Measurements from ENCODE around the gene MYOZ2.

Gene MYOZ2

GRCh38 chr4:119135721-119136121 lies at the start of gene MYOZ2:
MYOZ2 (plus strand) TSS chr4:119135832; CDS start chr4:119136526, 694 bp downstream.
- Mint-ChIP-seq H3K4me3 (no peak within 1 kb of the TSS), H3K4me1 (peaks cover 10% of the 10 kb centered on the region), H3K9me3 (no peaks in the 10 kb centered on the region), H3K36me3 (no peaks in the 10 kb centered on the region), H3K27ac (no peak within 1 kb of the TSS)
- ATAC-seq (no peak), DNase-seq (ENCODE audit: low spot score in 2 of 2) (no peak)

- DNase-seq (ENCODE audit: low spot score in 2 of 2) (no peak), ATAC-seq (no peak)
- H3K4me3 Mint-ChIP-seq = no peak overlapping the region
- H3K9me3 Mint-ChIP-seq = no peaks in the 10 kb centered on the region
- no peaks in the 10 kb centered on the region for H3K4me1 Mint-ChIP-seq
- H3K27ac Mint-ChIP-seq = no peak overlapping the region
- H3K36me3 Mint-ChIP-seq = no peaks in the 10 kb centered on the region
Observed at GRCh38 chr4:119087121-119087520, 48.5 kb upstream of the MYOZ2 start.

- Mint-ChIP-seq H3K36me3 (no peaks in the 10 kb centered on the region), H3K27ac (no peak overlapping the region), H3K9me3 (no peaks in the 10 kb centered on the region), H3K4me1 (no peaks in the 10 kb centered on the region), H3K4me3 (no peak overlapping the region)
- ATAC-seq = no peak
- no peak for DNase-seq (ENCODE audit: low spot score in 2 of 2)
Observed at GRCh38 chr4:119087656-119088055, 48.0 kb upstream of the MYOZ2 start.

- peaks cover 8% of the 10 kb centered on the region for H3K4me1 Mint-ChIP-seq
- no peaks in the 10 kb centered on the region for H3K36me3 Mint-ChIP-seq
- ATAC-seq = no peak
- DNase-seq (ENCODE audit: low spot score in 2 of 2) = no peak
- H3K4me3 Mint-ChIP-seq = no peak overlapping the region
- no peaks in the 10 kb centered on the region for H3K9me3 Mint-ChIP-seq
- H3K27ac Mint-ChIP-seq = no peak overlapping the region
Observed at GRCh38 chr4:119093042-119093827, 42.4 kb upstream of the MYOZ2 start.

- H3K4me3 Mint-ChIP-seq = no peak overlapping the region
- no peak overlapping the region for H3K27ac Mint-ChIP-seq
- H3K36me3 Mint-ChIP-seq = no peaks in the 10 kb centered on the region
- ATAC-seq (no peak), DNase-seq (ENCODE audit: low spot score in 2 of 2) (no peak)
- peaks cover 8% of the 10 kb centered on the region for H3K4me1 Mint-ChIP-seq
- H3K9me3 Mint-ChIP-seq = no peaks in the 10 kb centered on the region
Observed at GRCh38 chr4:119097282-119097900, 38.2 kb upstream of the MYOZ2 start.

GRCh38 chr4:119098306-119098705 lies 37.3 kb upstream of the MYOZ2 start:
- no peak overlapping the region for H3K27ac Mint-ChIP-seq
- no peak for ATAC-seq

GRCh38 chr4:119099227-119099810 lies 36.3 kb upstream of the MYOZ2 start:
- Mint-ChIP-seq H3K27ac (no peak overlapping the region), H3K4me3 (no peak overlapping the region), H3K36me3 (no peaks in the 10 kb centered on the region), H3K9me3 (no peaks in the 10 kb centered on the region), H3K4me1 (peaks cover 8% of the 10 kb centered on the region)
- ATAC-seq = no peak
- no peak for DNase-seq (ENCODE audit: low spot score in 2 of 2)

More at GRCh38 chr4:119098306-119098705, 37.3 kb upstream of the MYOZ2 start:
- Mint-ChIP-seq H3K4me3 (no peak overlapping the region), H3K4me1 (peaks cover 8% of the 10 kb centered on the region), H3K36me3 (no peaks in the 10 kb centered on the region), H3K9me3 (no peaks in the 10 kb centered on the region)
- no peak for DNase-seq (ENCODE audit: low spot score in 2 of 2)

GRCh38 chr4:119100655-119101054 lies 35.0 kb upstream of the MYOZ2 start:
- Mint-ChIP-seq H3K4me3 (no peak overlapping the region), H3K9me3 (no peaks in the 10 kb centered on the region), H3K36me3 (no peaks in the 10 kb centered on the region), H3K27ac (no peak overlapping the region), H3K4me1 (peaks cover 8% of the 10 kb centered on the region)
- DNase-seq (ENCODE audit: low spot score in 2 of 2) (no peak), ATAC-seq (no peak)

GRCh38 chr4:119103263-119103662 lies 32.4 kb upstream of the MYOZ2 start:
- H3K27ac Mint-ChIP-seq = no peak overlapping the region
- DNase-seq (ENCODE audit: low spot score in 2 of 2) = no peak
- no peaks in the 10 kb centered on the region for H3K9me3 Mint-ChIP-seq
- no peaks in the 10 kb centered on the region for H3K4me1 Mint-ChIP-seq
- H3K4me3 Mint-ChIP-seq = no peak overlapping the region
- ATAC-seq = no peak
- no peaks in the 10 kb centered on the region for H3K36me3 Mint-ChIP-seq

GRCh38 chr4:119104644-119105273 lies 30.9 kb upstream of the MYOZ2 start:
- no peak for DNase-seq (ENCODE audit: low spot score in 2 of 2)
- H3K9me3 Mint-ChIP-seq = no peaks in the 10 kb centered on the region
- ATAC-seq = no peak
- no peaks in the 10 kb centered on the region for H3K4me1 Mint-ChIP-seq
- H3K36me3 Mint-ChIP-seq = no peaks in the 10 kb centered on the region
- no peak overlapping the region for H3K4me3 Mint-ChIP-seq
- H3K27ac Mint-ChIP-seq = no peak overlapping the region

- Mint-ChIP-seq H3K27ac (no peak overlapping the region), H3K36me3 (no peaks in the 10 kb centered on the region), H3K9me3 (no peaks in the 10 kb centered on the region), H3K4me3 (no peak overlapping the region), H3K4me1 (no peaks in the 10 kb centered on the region)
- ATAC-seq = no peak
- DNase-seq (ENCODE audit: low spot score in 2 of 2) = no peak
Observed at GRCh38 chr4:119105605-119106004, 30.0 kb upstream of the MYOZ2 start.

- ATAC-seq (no peak), DNase-seq (ENCODE audit: low spot score in 2 of 2) (no peak)
- Mint-ChIP-seq H3K4me1 (no peaks in the 10 kb centered on the region), H3K36me3 (no peaks in the 10 kb centered on the region), H3K27ac (no peak overlapping the region), H3K4me3 (no peak overlapping the region), H3K9me3 (no peaks in the 10 kb centered on the region)
Observed at GRCh38 chr4:119106036-119107000, 29.3 kb upstream of the MYOZ2 start.

- Mint-ChIP-seq H3K4me1 (no peaks in the 10 kb centered on the region), H3K4me3 (no peak overlapping the region), H3K9me3 (no peaks in the 10 kb centered on the region), H3K36me3 (no peaks in the 10 kb centered on the region), H3K27ac (no peak overlapping the region)
- ATAC-seq (no peak), DNase-seq (ENCODE audit: low spot score in 2 of 2) (no peak)
Observed at GRCh38 chr4:119110121-119110520, 25.5 kb upstream of the MYOZ2 start.

- no peak for DNase-seq (ENCODE audit: low spot score in 2 of 2)
- no peaks in the 10 kb centered on the region for H3K4me1 Mint-ChIP-seq
- H3K27ac Mint-ChIP-seq = no peak overlapping the region
- H3K9me3 Mint-ChIP-seq = no peaks in the 10 kb centered on the region
- no peaks in the 10 kb centered on the region for H3K36me3 Mint-ChIP-seq
- H3K4me3 Mint-ChIP-seq = no peak overlapping the region
- ATAC-seq = no peak
Observed at GRCh38 chr4:119111296-119111695, 24.3 kb upstream of the MYOZ2 start.

Measured in stimulated activated effector memory CD8-positive, alpha-beta T cell treated with anti-CD3 and anti-CD28 coated beads, Interleukin-12 subunit alpha, Interleukin-12 subunit beta, amount 100 ng/mL, for 72 hours (primary cell).